GM19438 (cell line): ENCODE measurements around the gene LRRC4C.
"Not testable (repeated sequence)": the region's sequence is repeated elsewhere in the genome, so short reads cannot be mapped to it uniquely, and the experiment has no call there.

ENCODE experiments used
- ATAC-seq: cut with Tn5 transposase; IDR thresholded peaks from one replicate; pipeline ENCODE4 v1.9.1; 2021; ENCODE audit warnings: low read depth; ENCODE audit not compliant: unreplicated experiment

The LRRC4C gene

DNA sequence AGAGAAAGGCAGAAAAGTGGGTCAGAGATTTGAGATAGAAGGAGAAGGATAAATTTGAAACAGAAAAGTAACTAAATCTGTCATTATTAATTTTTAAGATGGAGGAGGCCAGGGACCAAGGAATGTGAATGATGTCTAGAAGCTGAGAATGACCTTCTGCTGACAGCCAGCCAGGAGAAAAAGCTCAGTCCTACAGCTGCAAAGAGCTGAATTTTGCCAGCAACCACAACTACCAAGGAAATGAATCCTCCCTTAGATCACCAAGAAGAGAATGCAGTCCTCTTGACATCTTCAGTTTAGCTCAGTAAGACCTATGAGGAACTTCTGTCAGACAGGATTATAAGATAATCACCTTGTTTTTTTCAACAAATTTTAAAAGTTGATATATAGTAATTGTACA, 538.2 kb downstream of the LRRC4C start:
- ATAC-seq, result no peak

DNA sequence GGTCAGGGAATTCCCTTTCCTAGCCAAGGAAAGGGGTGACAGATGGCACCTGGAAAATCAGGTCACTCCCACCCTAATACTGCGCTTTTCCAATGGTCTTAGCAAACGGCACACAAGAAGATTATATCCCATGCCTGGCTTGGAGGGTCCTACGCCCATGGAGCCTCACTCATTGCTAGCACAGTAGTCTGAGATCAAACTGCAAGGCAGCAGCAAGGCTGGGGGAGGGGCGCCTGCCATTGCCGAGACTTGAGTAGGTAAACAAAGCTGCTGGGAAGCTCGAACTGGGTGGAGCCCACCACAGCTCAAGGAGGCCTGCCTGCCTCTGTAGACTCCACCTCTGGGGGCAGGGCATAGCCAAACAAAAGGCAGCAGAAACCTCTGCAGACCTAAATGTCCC, 548.7 kb downstream of the LRRC4C start:
- not testable (repeated sequence) for ATAC-seq

DNA sequence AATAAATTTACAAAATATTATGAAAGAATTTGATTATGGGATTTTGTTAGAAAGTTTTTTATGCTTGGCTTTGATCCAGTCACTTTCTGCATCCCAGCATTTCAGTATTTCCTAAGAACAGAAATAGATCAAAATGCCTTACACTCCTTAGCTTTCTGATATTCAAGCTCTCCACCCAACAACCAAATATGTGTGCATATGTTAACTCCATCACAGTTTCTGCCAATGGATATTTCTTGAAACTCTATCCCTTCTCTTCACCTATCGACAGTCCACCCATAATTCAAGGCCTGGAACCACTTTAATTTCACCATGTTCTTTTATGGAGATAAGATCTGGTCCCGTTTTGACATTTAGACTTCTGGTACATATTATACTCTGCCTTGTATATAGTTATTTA, 565.0 kb downstream of the LRRC4C start:
- ATAC-seq, result no peak

DNA sequence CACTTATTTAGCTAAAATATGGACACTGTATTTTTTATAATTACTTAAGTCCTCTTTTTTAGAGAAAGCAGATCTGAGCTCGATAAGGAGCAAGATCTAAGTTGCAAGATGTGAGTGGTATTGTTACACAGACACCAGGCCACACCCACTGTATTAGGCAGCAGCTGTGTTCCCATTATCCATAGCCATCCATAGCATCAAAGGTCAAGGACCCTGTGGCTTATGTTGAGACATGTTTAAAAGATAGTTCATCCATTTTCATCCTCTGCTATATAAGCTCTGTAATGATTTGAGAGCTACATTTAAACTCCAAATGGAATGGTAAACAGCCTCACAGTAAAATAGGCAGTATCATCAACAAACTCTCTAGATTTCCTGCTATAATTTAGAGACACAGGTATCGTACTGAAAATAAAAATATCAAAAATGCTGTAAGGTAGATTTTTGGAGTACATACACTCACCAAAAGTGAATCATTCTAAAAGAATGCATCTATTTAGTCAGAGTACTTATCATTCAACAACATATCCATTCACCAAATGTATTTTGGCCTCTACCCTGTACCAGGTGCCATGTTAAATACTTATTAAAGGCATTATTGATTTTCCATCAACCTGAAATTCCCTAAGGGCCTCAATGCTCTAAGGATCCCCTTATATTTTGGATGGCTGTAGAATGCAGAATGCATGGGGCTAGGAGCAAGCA, 574.0 kb downstream of the LRRC4C start:
- no peak for ATAC-seq

DNA sequence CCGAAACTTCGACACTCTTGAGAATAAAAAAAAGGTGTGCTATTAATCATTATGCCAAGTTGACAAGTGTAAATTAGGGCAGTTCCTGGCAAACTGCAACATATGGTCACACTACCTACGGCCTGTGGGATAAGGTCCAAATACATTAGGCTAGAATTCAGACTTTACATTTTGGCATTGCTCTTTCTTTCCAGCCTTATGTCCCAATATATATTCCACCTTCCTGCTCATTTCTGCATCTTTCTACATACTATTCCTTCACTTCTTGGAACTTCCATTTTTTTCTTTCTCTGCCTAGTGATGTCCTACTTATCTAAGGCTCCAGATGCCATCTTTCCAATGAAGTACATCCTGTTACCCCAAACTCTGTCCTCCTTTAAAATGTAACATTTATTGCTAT, 577.2 kb downstream of the LRRC4C start:
- no peak for ATAC-seq

DNA sequence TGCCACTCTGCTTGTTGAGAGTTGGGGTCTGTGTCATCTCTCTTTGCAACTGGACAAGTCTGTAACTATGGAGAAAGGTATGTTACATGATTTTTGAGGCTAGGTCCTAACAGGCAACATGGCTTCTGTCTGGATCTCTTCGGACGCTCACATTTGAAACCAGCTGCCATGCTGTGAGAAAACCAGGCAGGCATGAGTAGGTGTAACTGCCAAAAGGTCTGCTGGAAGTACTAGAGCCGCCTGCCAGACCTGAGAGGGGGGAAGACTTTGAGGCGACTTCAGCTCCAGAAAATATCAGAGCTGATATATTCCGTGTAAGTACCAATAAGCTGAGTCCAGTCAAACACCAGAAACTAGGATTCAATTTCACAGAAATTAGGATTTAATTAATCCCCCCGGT, 579.5 kb downstream of the LRRC4C start:
- ATAC-seq, result no peak

DNA sequence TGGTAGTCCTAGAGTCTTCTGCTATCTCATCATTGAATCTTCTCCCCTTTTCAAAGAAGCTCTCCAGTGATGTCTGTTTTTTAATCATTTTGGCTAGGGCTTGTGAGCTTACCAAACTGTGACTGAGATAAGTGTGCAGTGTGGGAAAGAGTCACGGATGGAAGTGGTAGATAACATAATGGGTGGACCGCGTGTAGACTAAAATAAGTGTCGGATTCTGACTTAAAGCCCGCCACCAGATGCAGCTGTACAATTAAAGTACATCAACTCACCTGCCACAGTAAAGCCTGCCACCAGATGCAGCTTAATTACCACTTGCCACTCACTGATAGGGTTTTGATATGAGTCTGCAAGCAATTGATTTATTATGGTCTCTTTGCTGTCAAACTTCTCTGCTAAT, 581.5 kb downstream of the LRRC4C start:
- no peak for ATAC-seq

DNA sequence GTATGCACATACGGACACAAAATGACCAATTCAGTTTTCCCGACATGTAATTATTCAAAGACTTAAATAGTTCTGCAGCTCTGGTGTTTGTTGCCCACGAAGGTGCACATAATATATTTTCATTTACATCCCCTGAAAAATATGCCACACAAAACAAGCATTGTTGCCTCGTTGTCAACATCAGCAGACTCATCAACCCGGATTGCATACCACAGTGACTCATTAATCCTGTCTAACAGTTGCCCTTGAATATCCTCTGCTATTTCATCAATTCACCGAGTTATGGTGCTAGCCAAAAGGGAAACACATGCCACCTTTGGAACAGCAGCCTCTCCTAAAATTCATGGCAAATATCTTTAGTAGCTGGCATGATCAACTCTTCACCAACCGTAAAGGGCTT, 582.2 kb downstream of the LRRC4C start:
- no peak for ATAC-seq

DNA sequence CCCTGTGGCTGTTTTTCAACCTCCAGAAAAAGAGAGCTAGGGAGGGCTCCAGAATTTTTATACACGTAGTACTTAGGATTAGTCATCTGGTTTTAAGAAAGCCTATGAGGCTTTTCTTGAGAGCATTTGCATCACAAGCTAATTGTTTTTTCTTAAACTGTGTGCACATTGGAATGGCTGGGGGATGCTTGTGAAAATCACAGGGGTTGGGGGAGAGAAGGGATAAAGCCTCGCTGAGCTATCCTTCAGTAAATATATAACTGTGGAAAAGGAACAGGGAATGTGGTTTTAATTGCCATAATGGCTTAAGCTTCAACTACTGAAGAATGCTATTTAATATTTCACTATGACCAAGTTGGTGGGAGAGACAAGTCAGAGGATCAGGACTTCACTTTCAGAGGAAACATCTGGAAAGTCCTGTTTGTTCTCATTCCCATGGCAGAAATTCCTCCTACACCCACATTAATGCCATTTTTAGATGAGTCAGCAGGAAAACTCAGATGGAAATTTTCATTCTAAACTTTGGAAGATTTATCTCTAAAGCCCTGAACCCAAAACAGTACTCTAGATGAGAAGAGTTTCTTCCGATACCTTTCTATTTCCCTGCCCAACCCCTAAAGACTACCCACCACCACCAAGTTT, 591.3 kb downstream of the LRRC4C start:
- no peak for ATAC-seq

DNA sequence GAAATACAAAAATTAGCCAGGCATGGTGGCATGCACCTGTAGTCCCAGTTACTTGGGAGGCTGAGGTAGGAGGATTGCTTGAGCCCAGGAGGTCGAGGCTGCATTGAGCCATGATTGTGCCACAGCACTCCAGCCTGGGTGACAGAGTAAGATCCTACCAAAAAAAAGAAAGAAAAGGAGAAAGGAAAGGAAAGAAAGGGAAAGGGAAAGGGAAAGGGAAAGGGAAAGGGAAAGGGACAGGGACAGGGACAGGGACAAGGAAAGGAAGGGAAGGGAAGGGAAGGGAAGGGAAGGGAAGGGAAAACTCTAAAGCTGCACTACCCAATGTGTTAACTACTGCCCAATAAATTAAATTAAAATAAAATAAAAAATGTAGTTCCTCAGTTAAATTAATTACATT, 601.7 kb downstream of the LRRC4C start:
- ATAC-seq, result not testable (repeated sequence)

DNA sequence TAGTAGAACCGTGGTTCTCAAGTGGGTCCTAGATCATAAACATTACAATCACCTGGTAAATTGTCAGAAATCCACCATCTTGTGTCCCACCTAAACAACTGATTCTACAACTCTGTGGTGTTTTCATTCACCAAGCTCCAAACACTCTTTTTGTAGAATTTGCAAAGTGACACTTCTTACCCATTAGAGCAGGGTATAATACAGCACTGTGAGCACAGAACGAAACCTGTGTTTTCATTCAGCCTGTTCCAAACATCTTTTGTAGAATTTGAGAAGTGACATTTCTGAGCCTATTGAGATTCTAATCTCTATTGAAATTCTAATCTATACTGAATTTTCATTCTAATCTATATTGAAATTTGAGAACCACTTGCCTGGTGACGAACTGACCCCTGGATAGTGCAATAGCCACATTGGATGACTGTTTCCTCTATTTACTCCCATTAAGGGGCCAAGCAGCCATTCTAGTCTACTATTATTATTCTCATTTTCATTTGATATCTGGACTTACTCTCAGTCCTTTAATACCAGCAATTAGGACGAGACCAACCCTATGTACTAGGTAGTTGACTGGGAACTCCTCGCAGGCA, 616.6 kb downstream of the LRRC4C start:
- no peak for ATAC-seq

DNA sequence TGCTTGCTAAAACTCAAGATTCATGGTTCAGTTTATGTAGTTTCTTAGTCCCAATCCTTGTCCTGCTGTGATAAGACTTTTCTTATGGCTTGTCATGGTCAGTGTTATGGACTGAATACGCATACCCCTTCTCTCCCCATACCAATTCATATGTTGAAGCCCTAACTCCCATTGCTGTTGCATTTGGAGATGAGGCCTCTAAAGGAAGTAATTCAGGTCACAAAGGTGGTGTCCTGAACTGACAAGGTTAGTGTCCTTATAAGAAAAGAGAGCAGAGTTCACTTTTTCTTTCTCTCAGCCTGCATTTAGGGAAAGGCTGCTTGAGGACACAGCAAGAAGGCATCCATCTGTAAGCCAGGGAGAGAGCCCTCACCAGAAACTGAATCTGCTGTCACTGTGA, 618.2 kb downstream of the LRRC4C start:
- ATAC-seq, result no peak

DNA sequence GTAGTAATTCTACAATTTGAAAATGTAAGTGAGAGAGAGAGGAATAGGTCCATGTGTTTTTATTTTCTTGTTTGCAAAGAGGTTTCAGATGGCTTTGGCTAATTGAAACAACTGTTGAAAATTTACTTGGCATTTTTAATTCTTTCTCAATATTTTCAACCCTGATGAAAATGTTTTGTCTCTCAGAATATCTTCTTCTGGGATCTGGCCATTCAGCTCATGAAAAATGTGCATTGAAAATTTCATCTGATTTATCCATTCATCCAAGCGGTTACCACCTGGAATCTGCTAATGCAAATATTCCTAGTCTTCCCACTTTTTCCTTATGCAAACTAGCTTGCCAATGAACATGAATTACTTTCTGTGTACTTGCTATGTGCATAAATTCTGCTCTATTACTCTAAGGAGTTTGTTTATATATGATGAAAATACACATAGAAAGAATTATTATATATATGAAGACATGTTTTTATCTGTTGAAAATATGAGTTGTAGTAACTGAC, 621.2 kb downstream of the LRRC4C start:
- no peak for ATAC-seq

DNA sequence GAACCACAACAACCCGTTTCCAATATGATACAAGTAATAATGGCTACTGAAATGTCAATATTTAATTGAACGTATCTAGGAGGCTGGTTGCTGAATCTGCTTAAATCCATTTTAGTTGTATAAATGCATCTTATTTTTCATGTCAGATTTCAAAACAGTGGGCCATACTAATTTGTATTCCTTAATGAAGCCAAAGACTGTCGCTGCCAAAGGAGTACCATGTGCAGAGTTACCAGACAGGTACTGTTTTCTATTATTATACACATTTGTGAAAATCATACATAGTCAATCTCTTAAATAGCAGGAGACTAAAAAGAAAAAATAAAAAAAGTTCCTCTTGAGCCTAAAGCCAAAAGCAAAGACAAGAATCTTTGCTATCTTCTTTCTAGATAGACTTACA, 632.3 kb downstream of the LRRC4C start:
- no peak for ATAC-seq

DNA sequence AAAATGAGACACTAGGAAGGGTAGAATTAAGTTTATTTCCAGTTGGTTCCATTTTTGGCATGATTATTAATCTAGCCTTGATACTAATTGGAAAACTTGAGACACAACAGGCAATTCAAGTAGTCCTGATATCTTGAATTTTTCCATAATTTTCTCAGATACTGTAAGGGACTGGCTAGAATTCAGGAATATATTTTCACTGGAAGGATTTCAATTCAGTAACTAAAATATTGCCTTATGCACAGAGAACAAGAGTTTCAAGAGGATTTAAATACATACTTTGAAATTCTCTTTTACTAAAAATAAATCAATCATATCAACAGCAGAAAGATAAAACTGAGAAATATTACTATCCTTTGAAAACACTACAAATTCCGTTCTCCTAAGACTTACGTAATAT, 632.9 kb downstream of the LRRC4C start:
- no peak for ATAC-seq

DNA sequence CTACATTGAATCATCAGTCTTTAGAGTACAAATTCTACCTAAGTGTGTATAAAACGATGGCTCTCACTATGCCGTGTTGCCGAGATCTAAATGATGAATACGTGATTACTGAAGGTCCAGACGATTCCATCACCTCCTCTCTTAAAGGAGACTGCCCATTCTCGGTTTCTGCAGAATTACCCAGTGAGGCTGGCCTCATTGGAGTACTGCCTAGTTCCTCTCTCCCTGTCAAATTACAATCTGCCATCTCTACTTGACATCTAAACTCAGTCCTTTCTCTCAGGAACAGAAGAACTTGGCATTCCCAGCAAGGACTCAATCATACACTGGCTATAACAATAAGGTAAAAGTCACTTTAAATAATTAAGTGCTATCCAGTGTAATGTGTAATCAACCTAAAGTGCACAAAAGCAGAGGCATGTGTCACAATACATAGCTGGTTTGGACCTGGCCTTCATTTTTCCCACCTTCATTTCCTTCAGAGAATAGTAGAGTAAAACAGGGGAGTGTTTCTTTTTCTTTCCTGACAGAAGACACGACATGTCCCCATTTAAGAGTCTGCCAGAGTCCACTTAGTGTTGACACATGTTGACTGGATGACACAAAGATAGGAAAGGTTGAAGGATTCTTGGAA, 634.1 kb downstream of the LRRC4C start:
- ATAC-seq, result no peak

DNA sequence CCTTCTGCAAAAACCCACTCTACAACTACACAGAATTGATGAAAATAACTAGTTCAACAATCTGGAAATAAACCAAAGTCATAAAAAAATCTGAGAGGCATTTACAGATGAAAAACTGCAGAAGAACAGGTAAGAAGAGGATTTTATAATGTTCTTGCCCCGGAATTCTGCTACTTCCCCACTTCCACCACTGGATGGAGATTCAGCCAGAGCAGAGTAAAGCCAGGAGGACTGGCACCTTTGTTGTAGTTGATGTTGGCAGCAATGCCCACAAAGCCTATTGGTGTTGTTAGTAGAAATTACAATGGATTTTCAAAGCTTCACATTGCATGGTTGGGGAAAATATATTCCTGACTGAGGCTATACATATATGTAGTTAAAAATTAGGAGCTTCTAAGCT, 640.2 kb downstream of the LRRC4C start:
- no peak for ATAC-seq

DNA sequence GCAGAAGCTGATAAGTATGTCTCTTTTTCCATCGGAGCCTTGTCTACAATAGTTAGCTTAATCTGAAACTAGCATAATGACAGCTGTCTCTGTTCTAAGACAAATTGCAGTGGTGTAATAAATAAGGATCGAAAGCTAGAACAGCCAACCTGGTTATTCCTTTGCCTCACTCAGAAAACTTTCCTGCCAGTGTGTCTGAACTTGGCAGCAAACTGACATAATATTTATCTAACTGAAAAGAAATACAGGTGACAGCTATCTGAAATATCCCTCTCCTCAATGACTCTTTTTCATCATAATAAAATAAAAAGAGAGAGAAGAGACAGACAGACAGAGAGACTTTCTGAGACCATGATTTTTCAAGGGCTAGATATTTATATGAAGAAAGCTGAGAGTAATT, 642.5 kb downstream of the LRRC4C start:
- ATAC-seq, result no peak

DNA sequence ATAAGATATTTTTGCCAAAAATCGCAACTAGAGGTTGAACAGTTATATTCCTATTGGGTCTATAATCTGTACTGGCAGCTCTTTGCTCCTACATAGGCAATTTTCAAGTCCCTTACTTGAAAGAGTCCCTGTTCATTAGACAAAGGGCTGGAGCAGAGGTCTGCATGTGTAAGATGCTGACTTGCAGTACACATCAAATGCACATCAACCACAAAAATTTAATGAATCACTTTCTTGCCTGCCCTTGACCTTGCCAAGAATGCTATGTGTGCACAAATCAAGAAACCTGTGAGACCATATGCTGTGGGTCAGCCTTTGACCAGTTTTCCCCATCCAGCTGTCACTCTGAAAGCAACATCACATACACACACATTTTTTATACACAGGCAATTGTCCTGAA, 661.5 kb downstream of the LRRC4C start:
- ATAC-seq, result no peak

DNA sequence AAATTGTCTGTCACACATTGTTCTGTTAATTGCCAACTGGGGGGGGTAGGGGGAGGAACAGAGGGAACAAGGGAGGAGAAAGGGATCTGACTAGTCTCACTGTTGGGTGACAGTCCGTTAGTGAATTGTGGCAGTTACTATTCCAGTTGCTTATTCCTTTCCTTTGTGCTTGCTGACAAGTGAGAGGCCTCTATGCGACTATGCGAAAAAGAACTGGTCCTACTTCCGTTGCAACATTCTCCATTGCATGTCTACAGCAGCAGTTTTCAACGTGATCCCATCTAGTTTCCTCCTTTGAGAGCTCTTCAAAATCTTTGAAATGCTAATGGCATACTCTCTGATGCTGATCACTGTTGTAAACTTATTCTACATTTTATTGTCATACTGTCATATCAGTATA, 672.2 kb downstream of the LRRC4C start:
- no peak for ATAC-seq

DNA sequence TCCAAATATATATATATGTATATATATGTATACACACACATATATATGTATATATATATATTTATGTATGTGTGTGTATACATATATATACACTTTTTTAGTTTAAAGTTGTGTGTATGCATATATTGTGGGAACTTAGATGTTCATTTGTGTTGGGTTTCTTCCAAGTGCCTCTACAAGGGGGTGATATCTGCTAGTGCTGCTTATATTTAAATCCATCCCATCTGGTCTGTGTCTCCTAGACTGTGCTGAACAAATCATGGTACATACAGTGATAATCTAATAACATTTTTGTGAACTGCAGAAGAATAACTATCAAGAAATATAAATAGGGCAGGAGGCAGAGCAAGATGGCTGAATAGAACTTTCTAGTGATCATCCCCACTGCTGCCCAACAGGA, 696.4 kb downstream of the LRRC4C start:
- no peak for ATAC-seq

DNA sequence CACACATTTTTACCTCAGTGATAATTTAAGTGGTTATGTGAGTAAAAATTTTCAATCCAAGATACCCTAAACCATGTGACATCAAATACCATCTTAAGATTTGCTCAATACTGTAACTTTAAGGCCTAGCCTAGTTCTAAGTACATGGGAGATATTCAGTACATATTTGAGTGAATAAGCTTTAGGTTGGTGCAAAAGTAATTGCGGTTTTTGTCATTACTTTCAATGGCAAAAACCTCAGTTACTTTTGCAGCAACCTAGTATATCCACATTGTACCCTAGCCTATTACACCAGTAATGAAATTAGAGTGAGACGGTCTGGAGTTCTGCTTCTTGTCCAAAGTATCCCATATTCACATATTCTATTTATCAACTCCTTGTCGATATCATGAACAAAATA, 700.1 kb downstream of the LRRC4C start:
- ATAC-seq, result no peak
